K562 (cell line): Measurements from ENCODE around the gene PRF1. TPM values are rescaled to one million over a fixed set of nuclear protein-coding genes. Genes with fewer than 3 reads are reported as not detected.
A peak's percentile ranks its signal among the peaks of the same experiment; 100 is the strongest.

Source experiments
- CBFA2T2 ChIP-seq: fragments of 450-650 bp; conservative IDR thresholded peaks from 2 replicates; pipeline ENCODE4 v1.6.1; 2017; ENCODE audit warnings: mild to moderate bottlenecking
- DIDO1 ChIP-seq: fragments of 450-650 bp; IDR thresholded peaks from 2 replicates; pipeline ENCODE4 v1.6.1; 2016; ENCODE audit warnings: low read depth, missing biosample characterization, missing genetic modification characterization
- DLX4 ChIP-seq: fragments of 250-450 bp; sonication (Bioruptor Pico); IDR thresholded peaks from 2 replicates; pipeline ENCODE4 v1.6.1; 2021; ENCODE audit warnings: mild to moderate bottlenecking
- E2F5 ChIP-seq: sonication (generic); formaldehyde crosslinking; IDR thresholded peaks from 2 replicates; pipeline ENCODE4 v1.8.0; 2022; ENCODE audit warnings: mild to moderate bottlenecking, missing genetic modification reagents
- ELF4 ChIP-seq: fragments of 450-650 bp; formaldehyde crosslinking; IDR thresholded peaks from 2 replicates; pipeline ENCODE4 v1.4.0; 2022; ENCODE audit warnings: missing genetic modification characterization
- ETS1 ChIP-seq: conservative IDR thresholded peaks from 2 replicates; pipeline ENCODE4 v1.6.1; 2011; ENCODE audit warnings: low read depth, mild to moderate bottlenecking, low read length; ENCODE audit not compliant: control insufficient read depth
- GABPB1 ChIP-seq: sonication (generic); formaldehyde crosslinking; IDR thresholded peaks from 2 replicates; pipeline ENCODE4 v1.8.0; 2022; ENCODE audit warnings: mild to moderate bottlenecking, missing genetic modification reagents
- HDGF ChIP-seq: fragments of 450-650 bp; IDR thresholded peaks from 2 replicates; pipeline ENCODE4 v1.6.1; 2016
- POLR2G ChIP-seq: fragments of 200-400 bp; formaldehyde crosslinking; IDR thresholded peaks from 2 replicates; pipeline ENCODE4 v1.6.1; 2017; ENCODE audit warnings: low read depth, mild to moderate bottlenecking, antibody characterized with exemption, low read length, moderate library complexity
- POU5F1 ChIP-seq: fragments of 150-350 bp; IDR thresholded peaks from 2 replicates; pipeline ENCODE4 v1.6.1; 2014; ENCODE audit warnings: borderline replicate concordance, low read length, low read depth, mild to moderate bottlenecking; ENCODE audit not compliant: partially characterized antibody
- PYGO2 ChIP-seq: fragments of 450-650 bp; IDR thresholded peaks from 2 replicates; pipeline ENCODE4 v1.6.1; 2016; ENCODE audit warnings: mild to moderate bottlenecking, missing genetic modification characterization, moderate library complexity, missing compliant biosample characterization
- SIN3B ChIP-seq: fragments of 450-650 bp; IDR thresholded peaks from 2 replicates; pipeline ENCODE4 v1.6.1; 2017; ENCODE audit warnings: low read depth, mild to moderate bottlenecking, moderate library complexity
- TAF9B ChIP-seq: fragments of 450-650 bp; IDR thresholded peaks from 2 replicates; pipeline ENCODE4 v1.6.1; 2018; ENCODE audit warnings: mild to moderate bottlenecking; ENCODE audit not compliant: partially characterized antibody
- TCF3 ChIP-seq: sonication (generic); formaldehyde crosslinking; IDR thresholded peaks from 2 replicates; pipeline ENCODE4 v1.4.0; 2020; ENCODE audit warnings: mild to moderate bottlenecking, missing genetic modification reagents
- TRIM28 ChIP-seq: fragments of 450-650 bp; IDR thresholded peaks from 2 replicates; pipeline ENCODE4 v1.6.1; 2017
- XRCC4 ChIP-seq: IDR thresholded peaks from one replicate; pipeline ENCODE4 v1.6.1; 2011; ENCODE audit not compliant: insufficient read depth, insufficient read length; ENCODE audit errors: extremely low read depth
- YY1 ChIP-seq, 3 experiments: IDR thresholded peaks; 2 replicates each; pipeline ENCODE4 v1.6.1; 2011; ENCODE audit warnings: low read length in 2 of 3, mild to moderate bottlenecking in 2 of 3, moderate library complexity in 2 of 3, borderline replicate concordance in 1 of 3, control low read depth in 1 of 3, low read depth in 1 of 3; ENCODE audit not compliant: insufficient read depth in 3 of 3, insufficient replicate concordance in 2 of 3, control insufficient read depth in 1 of 3, insufficient read length in 1 of 3; ENCODE audit errors: extremely low read depth in 1 of 3
- ZBTB17 ChIP-seq: fragments of 450-650 bp; formaldehyde crosslinking; IDR thresholded peaks from 2 replicates; pipeline ENCODE4 v1.4.0; 2020; ENCODE audit warnings: mild to moderate bottlenecking
- polyA plus RNA-seq, 8 experiments: library from polyadenylated mRNA; depleted of rRNA in 4 of 8; stranded (reverse) in 5 of 8; unstranded in 3 of 8; fragments of >200 nt; fragmentation: Nextera tagmentation in 2 of 8; fragmentation: Illumina TruSeq in 1 of 8; extraction: Ambion mirVana in 2 of 8; extraction: Trizol in 1 of 8; gene quantifications; 2 replicates each; pipeline versions ENCODE4 v1.2.1 to v1.2.3, GENCODE V29; 2011 to 2014; ENCODE audit warnings: inconsistent platforms in 1 of 8, missing spikeins in 1 of 8
- total RNA-seq, 7 experiments: library from RNA; depleted of rRNA in 6 of 7; stranded (reverse); fragments of >200 nt in 6 of 7; fragmentation: Illumina TruSeq in 2 of 7; extraction: Trizol in 2 of 7; gene quantifications; 2 replicates each; pipeline versions ENCODE4 v1.2.1 to v1.2.3, GENCODE V29; 2011 to 2021; ENCODE audit warnings: low replicate concordance in 1 of 7
- TF ChIP-seq, protein P1 (sequence below): sonication (generic); formaldehyde crosslinking; IDR thresholded peaks from 2 replicates; pipeline ENCODE4 v1.8.1; 2023; ENCODE audit warnings: mild to moderate bottlenecking, missing genetic modification reagents

The PRF1 gene
- total and polyA plus RNA-seq, 9 of the 15 experiments (the other 6 are each of a cell fraction or from before 2014, with no cell fraction given): 3.8 to 8.6 (median 6.3) TPM

DNA sequence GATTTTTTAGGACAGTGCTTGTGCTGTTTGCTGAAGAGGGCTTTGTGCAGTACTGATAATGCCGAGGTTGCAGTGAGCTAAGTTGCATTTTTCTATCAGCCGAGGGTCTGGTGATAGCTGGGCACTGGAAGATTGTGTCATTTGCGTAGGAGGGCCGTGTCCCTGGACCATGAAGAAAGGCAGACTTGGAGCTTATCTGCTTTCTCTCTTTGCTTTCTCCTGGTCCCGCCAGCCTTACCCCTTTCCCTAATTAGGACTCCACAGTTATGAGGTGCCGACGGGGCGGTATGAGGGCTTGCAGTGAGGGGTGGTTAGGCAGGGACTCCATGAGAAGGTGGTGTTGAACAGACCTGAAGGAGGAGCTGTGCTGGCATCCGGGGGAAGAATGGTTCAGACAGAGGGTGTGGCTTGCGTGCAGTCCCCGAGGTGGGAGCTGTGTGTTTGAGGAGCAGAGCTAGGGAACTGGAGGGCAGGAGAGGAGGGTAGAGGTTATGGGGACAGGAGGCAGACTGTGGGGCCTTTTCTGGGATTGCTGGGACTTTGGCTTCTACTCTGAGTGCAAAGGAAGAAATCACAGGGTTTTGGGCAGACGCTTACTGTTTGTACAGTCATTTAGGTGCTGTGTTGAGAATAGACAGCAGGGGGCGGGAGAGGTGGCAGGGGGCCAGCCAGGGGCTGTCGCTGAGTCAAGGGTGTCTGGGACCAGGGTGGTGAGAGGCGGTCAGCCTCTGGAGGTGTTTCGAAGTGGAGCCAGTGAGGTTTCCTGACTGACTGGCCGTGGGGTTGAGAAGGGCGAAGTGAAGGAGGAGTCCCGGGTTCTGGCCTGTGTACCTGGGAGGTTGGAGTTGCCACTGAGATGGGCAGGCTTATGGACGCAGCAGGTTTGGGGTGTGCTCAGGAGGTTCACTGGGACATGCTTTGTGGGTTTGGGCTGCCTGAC, 43.4 kb downstream of the PRF1 start (continued):
- peak; percentile 67 for TF ChIP-seq GABPB1 (CRISPR knock-in tag)
- TF ChIP-seq POLR2G: 0 out of 2 replicates have a peak, but pooled peaks have one; percentile 20
- peak; percentile 85; the same call in 1 of the 2 replicates for TF ChIP-seq HDGF
- no peak for TF ChIP-seq DIDO1 (tag)
- no peak; the same call in 1 of the 2 replicates for TF ChIP-seq ELF4 (CRISPR knock-in tag)
- TF ChIP-seq POU5F1: no peak
- peak; percentile 34; the same call in 1 of the 2 replicates for TF ChIP-seq ETS1
- peak; percentile 95 for TF ChIP-seq TCF3 (CRISPR knock-in tag)
- TF ChIP-seq TRIM28: peak; percentile 70; the same call in 1 of the 2 replicates
- no peak; the same call in 1 of the 2 replicates for TF ChIP-seq SIN3B
- TF ChIP-seq TAF9B: no peak
- no peak for TF ChIP-seq DLX4 (CRISPR knock-in tag)
- TF ChIP-seq, protein P1, sequence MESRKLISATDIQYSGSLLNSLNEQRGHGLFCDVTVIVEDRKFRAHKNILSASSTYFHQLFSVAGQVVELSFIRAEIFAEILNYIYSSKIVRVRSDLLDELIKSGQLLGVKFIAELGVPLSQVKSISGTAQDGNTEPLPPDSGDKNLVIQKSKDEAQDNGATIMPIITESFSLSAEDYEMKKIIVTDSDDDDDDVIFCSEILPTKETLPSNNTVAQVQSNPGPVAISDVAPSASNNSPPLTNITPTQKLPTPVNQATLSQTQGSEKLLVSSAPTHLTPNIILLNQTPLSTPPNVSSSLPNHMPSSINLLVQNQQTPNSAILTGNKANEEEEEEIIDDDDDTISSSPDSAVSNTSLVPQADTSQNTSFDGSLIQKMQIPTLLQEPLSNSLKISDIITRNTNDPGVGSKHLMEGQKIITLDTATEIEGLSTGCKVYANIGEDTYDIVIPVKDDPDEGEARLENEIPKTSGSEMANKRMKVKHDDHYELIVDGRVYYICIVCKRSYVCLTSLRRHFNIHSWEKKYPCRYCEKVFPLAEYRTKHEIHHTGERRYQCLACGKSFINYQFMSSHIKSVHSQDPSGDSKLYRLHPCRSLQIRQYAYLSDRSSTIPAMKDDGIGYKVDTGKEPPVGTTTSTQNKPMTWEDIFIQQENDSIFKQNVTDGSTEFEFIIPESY (CRISPR knock-in tag): peak; percentile 63; the same call in 1 of the 2 replicates
- 0 out of 2 replicates have a peak, but pooled peaks have one; percentile 24 for TF ChIP-seq PYGO2
- TF ChIP-seq XRCC4: no peak
- TF ChIP-seq CBFA2T2: peak; percentile 96
- peak in 1 of 3 experiments; percentile 18 for TF ChIP-seq YY1 (IDR thresholded peaks at IDR 0.05; ENCODE audit: borderline replicate concordance in 1 of 3, control insufficient read depth in 1 of 3, extremely low read depth in 1 of 3, insufficient read depth in 3 of 3, insufficient read length in 1 of 3, insufficient replicate concordance in 2 of 3, low read depth in 1 of 3, low read length in 2 of 3)
- TF ChIP-seq E2F5 (CRISPR knock-in tag): 0 out of 2 replicates have a peak, but pooled peaks have one; percentile 25
- 0 out of 2 replicates have a peak, but pooled peaks have one; percentile 55 for TF ChIP-seq ZBTB17
